K562 (cell line): ENCODE data around the gene HKDC1. TPM values are rescaled to one million over a fixed set of nuclear protein-coding genes. Genes with fewer than 3 reads are reported as not detected.

Experiments used
- ARID3B ChIP-seq: fragments of 250-450 bp; sonication (Bioruptor Pico); IDR thresholded peaks from 2 replicates; pipeline ENCODE4 v1.4.0; 2020; ENCODE audit warnings: borderline replicate concordance
- ATF7 ChIP-seq: fragments of 450-650 bp; IDR thresholded peaks from 2 replicates; pipeline ENCODE4 v1.7.1; 2014; ENCODE audit warnings: mild to moderate bottlenecking, moderate library complexity
- BHLHE40 ChIP-seq: IDR thresholded peaks from 2 replicates; pipeline ENCODE4 v1.6.1; 2011; ENCODE audit warnings: low read length, improper control_type of control experiment
- CREM ChIP-seq: IDR thresholded peaks from 2 replicates; pipeline ENCODE4 v1.6.1; 2014; ENCODE audit warnings: antibody characterized with exemption, low read depth
- ESRRA ChIP-seq: fragments of 450-650 bp; IDR thresholded peaks from 2 replicates; pipeline ENCODE4 v1.6.1; 2014; ENCODE audit warnings: low read depth, mild to moderate bottlenecking, moderate library complexity, borderline replicate concordance
- FOXJ2 ChIP-seq: fragments of 200-800 bp; sonication (Bioruptor generic); IDR thresholded peaks from 2 replicates; pipeline ENCODE4 v1.6.1; 2016; ENCODE audit warnings: missing genetic modification characterization, missing compliant biosample characterization
- GTF2E2 ChIP-seq: fragments of 200-800 bp; sonication (Bioruptor generic); IDR thresholded peaks from 2 replicates; pipeline ENCODE4 v1.6.1; 2016; ENCODE audit warnings: missing genetic modification characterization, missing compliant biosample characterization
- HES1 ChIP-seq: fragments of 450-650 bp; IDR thresholded peaks from 2 replicates; pipeline ENCODE4 v1.6.1; 2016; ENCODE audit warnings: low read depth, mild to moderate bottlenecking, moderate library complexity
- NFIX ChIP-seq: fragments of 250-450 bp; sonication (Bioruptor Pico); IDR thresholded peaks from 2 replicates; pipeline ENCODE4 v1.4.0; 2020; ENCODE audit warnings: low read depth, mild to moderate bottlenecking, moderate library complexity
- NKRF ChIP-seq: fragments of 450-650 bp; IDR thresholded peaks from 2 replicates; pipeline ENCODE4 v1.6.1; 2016; ENCODE audit warnings: borderline replicate concordance
- PKNOX1 ChIP-seq: fragments of 450-650 bp; IDR thresholded peaks from 2 replicates; pipeline ENCODE4 v1.6.1; 2016
- RBM34 ChIP-seq: fragments of 200-400 bp; formaldehyde crosslinking; IDR thresholded peaks from 2 replicates; pipeline ENCODE4 v1.6.1; 2018; ENCODE audit warnings: low read length, borderline replicate concordance; ENCODE audit not compliant: insufficient read depth
- TBP ChIP-seq: optimal IDR thresholded peaks from 2 replicates; pipeline ENCODE3; 2011; ENCODE audit warnings: low read depth, low read length, improper control_type of control experiment
- TCF15 ChIP-seq: fragments of 250-450 bp; sonication (Bioruptor Pico); IDR thresholded peaks from 2 replicates; pipeline ENCODE4 v1.8.0; 2022; ENCODE audit warnings: moderate library complexity, mild to moderate bottlenecking, inconsistent platforms
- ZBTB11 ChIP-seq, 3 experiments: fragments of 200-800 bp in 1 of 3; fragments of 250-450 bp in 1 of 3; fragments of 450-650 bp in 1 of 3; sonication (Bioruptor Pico) in 1 of 3; sonication (Bioruptor generic) in 1 of 3; formaldehyde crosslinking in 1 of 3; IDR thresholded peaks; 2 replicates each; pipeline versions ENCODE4 v1.6.1 to v1.8.0; 2016 to 2022; ENCODE audit warnings: mild to moderate bottlenecking in 2 of 3, missing genetic modification characterization in 2 of 3, missing compliant biosample characterization in 1 of 3, moderate library complexity in 1 of 3
- ZNF695 ChIP-seq: fragments of 450-650 bp; formaldehyde crosslinking; IDR thresholded peaks from 2 replicates; pipeline ENCODE4 v1.4.0; 2020; ENCODE audit warnings: mild to moderate bottlenecking, moderate library complexity
- polyA plus RNA-seq, 8 experiments: library from polyadenylated mRNA; depleted of rRNA in 4 of 8; stranded (reverse) in 5 of 8; unstranded in 3 of 8; fragments of >200 nt; fragmentation: Nextera tagmentation in 2 of 8; fragmentation: Illumina TruSeq in 1 of 8; extraction: Ambion mirVana in 2 of 8; extraction: Trizol in 1 of 8; gene quantifications; 2 replicates each; pipeline versions ENCODE4 v1.2.1 to v1.2.3, GENCODE V29; 2011 to 2014; ENCODE audit warnings: inconsistent platforms in 1 of 8, missing spikeins in 1 of 8
- total RNA-seq, 7 experiments: library from RNA; depleted of rRNA in 6 of 7; stranded (reverse); fragments of >200 nt in 6 of 7; fragmentation: Illumina TruSeq in 2 of 7; extraction: Trizol in 2 of 7; gene quantifications; 2 replicates each; pipeline versions ENCODE4 v1.2.1 to v1.2.3, GENCODE V29; 2011 to 2021; ENCODE audit warnings: low replicate concordance in 1 of 7

Gene HKDC1
- total and polyA plus RNA-seq, 9 of the 15 experiments (the other 6 are each of a cell fraction or from before 2014, with no cell fraction given), result 0.04 to 0.22 (median 0.11) TPM; not detected in 5

- TF ChIP-seq CREM (peak; percentile 52; the same call in 1 of the 2 replicates), TCF15 (peak; percentile 85; the same call in 1 of the 2 replicates), ZBTB11 (CRISPR knock-in tag; IDR thresholded peaks at IDR 0.05) (0 out of 6 replicates have a peak, but pooled peaks of 1 of the 3 experiments have one; percentile 42), HES1 (0 out of 2 replicates have a peak, but pooled peaks have one; percentile 36), ESRRA (peak; percentile 71), PKNOX1 (peak; percentile 20; the same call in 1 of the 2 replicates), ZNF695 (CRISPR knock-in tag) (no peak), ARID3B (CRISPR knock-in tag) (0 out of 2 replicates have a peak, but pooled peaks have one; percentile 32), RBM34 (no peak), BHLHE40 (peak; percentile 83), GTF2E2 (tag) (peak; percentile 85; the same call in 1 of the 2 replicates), FOXJ2 (tag) (no peak; the same call in 1 of the 2 replicates), TBP (peak; percentile 14), NFIX (CRISPR knock-in tag) (no peak), ATF7 (peak; percentile 66), NKRF (peak; percentile 76; the same call in 1 of the 2 replicates)
These were observed 2.3 kb downstream of the HKDC1 start (continued) for GRCh38 chr10:69222157-69223027.
